GM19452 (cell line): ENCODE measurements around the gene EMX1.

Experiments
- ATAC-seq: cut with Tn5 transposase; IDR thresholded peaks from one replicate; pipeline ENCODE4 v1.9.1; 2021; ENCODE audit not compliant: unreplicated experiment

The EMX1 gene

DNA sequence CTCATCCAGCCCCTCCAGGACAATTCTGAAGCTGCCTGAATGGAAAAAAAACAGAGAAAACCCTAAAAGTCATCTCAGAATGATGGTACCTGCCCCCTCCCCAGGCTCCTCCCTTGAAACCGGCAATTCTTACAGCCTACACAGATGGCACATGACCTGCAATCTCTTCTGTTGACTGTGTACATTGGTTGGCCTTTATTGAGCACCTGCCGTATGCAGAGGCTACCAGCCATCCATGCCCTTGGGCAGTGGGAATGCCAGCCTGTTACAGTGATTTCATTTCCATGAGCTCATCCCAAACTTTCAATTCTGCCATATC lies 57.1 kb downstream of the EMX1 start:
- no peak for ATAC-seq

DNA sequence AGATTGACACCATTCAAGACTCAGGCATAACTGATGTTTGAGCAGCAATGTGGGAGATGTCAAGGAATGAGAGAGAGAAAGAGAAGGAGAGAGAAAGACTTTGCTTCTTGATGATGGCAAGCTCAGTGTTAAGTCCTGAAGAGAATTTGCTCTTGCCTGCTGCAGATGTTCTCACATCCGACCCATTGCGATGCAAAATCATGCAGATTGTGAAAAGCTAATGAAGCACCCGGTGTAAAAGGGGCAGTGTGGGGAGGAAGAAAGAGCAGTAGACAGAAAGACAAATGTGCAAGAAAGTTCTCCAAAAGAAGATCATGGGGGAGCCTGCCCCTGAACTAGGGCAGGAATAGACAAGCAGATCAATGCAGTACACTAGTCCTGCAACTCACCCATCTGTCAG lies 57.7 kb downstream of the EMX1 start:
- ATAC-seq, result no peak

DNA sequence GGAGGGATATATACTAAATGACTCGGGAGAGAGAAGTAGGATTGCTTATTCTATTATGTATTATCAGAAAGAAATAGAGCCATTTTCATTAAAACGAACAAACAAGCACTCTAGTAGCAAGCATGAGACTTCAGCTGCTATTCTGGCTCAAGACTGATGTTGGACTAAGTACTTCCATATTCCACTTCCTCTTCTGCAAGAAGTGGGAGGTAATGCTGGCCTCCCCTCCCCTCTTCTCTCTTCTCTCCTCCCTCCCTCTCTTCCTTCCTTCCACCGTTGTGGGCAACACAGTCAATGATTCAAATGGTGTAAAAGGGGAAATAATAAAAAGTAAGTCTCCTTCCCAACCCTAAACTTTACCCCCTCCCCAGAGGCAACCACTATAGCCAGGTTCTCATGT lies 62.6 kb downstream of the EMX1 start:
- ATAC-seq, result no peak

DNA sequence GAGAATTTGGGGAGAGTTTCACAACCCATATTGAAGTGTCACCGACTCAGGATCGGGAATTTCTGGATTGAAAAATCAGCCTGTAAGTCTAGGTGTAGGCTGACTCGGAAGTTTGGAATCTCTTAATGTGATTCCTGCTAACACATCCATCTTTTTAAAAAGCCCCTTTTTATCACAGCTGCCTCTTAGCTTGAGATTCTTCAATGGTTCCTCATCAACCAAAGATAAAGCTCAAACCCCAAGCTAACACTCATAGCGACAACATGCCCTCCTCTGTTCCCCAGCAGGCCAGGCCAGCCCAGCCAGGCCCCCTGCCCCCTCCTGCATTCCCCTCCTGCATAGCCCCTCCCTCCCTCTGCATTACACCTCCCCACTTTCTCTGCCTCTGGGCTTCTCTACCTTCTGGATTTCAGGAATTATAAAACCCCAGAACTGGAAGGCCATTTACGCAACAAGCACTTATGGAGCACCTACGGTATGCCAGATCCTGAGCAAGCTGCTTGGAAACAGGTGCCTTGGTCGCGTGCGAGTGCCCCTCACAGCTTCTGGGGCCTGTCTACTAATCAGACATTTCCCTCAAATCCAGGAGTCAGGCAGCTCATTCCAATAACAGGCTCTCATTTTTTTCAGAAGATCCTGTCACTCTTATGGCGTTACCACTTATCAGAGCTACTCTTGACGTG lies 63.4 kb downstream of the EMX1 start:
- ATAC-seq, result no peak

DNA sequence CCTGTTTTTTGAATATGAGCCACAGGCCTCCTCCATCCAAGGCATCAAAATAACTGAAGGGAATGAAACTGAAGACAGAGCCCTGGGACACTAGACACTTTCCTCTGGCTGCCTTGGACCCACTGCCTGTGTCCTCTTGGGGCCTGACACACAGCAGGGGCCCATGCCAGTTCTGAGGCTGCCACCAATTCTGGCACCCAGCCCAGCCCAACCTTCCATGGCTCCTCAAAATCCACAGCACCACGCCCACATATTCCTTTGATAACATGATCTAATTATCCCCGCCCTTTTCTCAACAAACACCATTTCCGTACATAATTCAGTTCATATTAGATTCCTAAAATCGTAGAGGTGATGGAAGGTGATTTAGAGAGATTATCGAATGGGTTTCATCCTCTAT lies 64.2 kb downstream of the EMX1 start:
- no peak for ATAC-seq

DNA sequence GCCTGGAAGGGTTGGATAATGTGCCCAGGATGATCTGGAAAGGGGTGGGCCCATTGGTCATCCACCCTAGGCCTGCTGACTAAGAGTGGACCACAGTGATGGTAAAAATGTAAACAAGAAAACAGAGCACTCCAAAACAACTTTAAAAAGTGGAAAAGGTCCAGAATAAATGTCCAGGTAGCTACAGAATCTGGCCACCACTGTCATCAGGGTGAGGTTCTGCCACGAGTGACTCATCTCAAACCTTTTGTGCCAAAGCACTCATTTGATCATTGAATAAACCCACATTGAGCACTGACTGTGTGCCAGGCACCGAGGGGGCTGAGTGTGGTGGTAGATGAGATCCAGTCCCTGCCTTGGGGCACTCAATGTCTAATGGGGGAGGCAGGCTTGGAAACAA lies 64.9 kb downstream of the EMX1 start:
- ATAC-seq, result no peak

DNA sequence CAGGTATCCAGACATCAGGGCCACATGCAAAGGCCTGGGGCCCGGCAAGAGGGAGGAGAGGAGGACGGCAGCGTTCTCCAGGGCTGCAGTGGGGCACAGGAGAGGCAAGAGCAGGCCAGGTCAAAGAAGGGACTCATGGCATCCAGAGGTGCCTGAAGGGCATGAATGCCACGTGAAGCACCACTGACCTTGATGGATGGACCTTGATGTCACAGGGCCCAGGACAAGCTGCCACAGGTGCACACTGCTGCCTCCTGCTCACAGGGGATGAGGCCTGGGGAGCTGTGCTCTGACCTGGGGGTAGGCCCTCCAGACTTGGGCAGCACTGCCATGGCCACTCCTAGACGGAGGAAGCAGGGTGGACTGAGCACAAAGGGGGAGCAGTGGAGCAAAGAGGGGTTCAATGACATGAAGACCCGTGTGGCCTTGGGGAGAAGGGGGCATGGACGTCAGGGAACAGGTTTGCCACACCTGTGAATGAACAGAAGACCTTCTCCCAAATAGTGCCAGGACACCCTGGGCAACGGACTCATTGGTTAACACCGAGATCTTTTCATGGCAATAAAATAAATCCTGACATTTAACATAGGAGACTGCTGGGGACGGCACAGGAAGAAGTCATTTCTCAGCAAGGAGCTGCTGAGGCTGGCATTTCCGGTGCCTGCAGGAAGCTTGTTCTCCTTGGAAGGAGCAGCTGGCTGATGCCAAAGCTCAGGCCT lies 65.6 kb downstream of the EMX1 start:
- no peak for ATAC-seq

DNA sequence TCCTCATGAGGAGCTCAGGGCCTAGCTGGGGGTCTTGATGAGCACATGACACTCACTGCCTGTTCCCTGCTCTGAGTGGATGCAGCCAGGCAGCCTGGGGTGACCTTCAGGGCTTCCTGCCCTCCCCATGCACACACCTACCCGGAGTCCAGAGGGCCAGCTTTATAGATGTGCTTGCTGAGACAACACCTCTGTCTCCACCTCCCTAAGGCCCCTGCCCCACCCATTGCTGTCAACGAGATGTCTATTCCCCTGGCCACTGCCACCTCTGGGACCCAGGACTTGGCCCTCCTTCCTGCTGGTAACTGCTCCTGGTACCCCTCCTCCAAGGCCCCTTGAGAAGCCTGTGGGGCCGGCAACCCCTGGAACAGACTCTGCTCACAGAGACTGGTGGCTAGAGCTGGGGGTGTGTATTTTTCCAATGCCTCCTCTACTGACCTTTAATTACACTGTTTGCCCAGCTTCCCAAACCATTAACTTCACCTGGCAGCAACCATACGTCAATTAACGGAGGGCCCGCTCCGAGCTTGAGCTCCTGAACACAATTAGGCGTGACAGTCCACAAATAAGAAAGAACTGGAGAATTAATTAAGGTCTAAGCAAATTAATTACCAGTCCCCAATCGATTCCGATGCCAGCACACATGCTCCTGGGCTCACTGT lies 66.3 kb downstream of the EMX1 start:
- ATAC-seq, result no peak

DNA sequence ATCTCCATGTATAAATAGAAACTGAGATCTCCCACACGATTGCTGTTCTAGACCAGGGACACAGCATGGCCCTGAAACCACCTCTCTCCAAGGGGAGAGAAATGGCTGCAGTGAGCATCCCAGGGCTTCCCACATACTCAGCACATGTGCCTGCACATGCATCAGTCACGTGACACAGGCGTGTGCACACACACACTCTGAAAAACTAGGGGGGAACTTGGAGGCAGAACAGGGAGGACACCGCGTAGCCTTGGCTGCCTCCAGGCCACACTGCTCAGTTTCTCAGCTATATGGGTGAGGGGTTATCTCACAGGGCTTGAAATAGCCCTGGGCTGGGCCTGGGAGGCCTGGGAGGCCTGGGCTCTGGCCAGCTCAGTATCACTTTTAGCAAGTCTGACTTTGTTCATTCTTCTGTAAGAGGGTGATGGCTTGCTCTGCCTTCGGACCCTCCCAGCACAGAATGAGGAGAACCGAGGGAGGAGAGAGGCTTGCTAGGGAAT lies 66.9 kb downstream of the EMX1 start:
- no peak for ATAC-seq
